ENCODE measurements around the gene CKS1B. TPM values are rescaled to one million over a fixed set of nuclear protein-coding genes. Genes with fewer than 3 reads are reported as not detected.

Gene CKS1B
- total RNA-seq, 1 experiment from 2014 or later = 258 TPM

DNA sequence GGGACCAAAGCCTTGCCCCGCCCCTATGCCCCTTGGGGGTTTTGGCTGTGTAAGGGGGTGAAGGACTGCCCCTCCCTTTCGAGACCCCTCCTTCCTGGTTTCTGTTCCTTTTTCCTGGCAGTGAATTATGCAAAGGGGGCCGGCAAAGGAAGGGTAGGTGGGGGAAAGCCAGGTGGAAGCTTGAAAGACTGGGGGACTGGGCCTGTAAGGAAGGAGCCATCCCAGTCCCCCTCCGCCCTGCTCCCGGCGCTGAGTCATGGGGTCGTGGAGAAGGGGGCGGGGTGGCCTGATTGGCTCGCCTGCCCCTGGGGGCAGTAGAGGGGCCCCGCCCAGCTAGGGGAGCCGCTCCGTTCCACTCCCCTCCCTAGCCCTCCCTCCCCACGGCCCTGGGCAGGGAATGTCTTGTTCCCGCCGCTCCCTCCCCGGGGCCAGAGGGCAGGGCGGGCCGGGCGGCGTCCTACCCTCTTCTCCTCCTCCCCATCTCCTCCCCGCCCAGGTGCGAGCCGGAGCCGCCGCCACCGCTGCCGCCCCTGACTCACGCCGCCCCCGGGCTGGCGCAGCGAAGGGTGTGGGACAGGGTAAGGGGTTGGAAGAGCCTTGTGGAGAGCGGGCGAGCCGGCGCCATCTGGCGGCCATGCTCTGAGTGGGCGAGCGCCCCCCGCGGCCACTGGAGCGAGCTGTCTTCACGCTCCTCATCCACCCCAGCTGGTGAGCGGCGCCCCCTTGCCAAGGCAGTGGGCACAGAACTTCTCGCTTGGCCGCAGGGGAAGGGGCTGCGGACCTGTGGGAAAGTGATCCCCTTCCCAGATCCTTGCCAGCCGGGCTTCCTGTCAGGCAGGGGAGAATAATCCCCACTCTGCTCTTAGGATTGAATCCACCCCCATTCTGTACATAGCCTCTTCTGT is 42.8 kb downstream of the CKS1B start (continued):
- TF ChIP-seq, protein P1, sequence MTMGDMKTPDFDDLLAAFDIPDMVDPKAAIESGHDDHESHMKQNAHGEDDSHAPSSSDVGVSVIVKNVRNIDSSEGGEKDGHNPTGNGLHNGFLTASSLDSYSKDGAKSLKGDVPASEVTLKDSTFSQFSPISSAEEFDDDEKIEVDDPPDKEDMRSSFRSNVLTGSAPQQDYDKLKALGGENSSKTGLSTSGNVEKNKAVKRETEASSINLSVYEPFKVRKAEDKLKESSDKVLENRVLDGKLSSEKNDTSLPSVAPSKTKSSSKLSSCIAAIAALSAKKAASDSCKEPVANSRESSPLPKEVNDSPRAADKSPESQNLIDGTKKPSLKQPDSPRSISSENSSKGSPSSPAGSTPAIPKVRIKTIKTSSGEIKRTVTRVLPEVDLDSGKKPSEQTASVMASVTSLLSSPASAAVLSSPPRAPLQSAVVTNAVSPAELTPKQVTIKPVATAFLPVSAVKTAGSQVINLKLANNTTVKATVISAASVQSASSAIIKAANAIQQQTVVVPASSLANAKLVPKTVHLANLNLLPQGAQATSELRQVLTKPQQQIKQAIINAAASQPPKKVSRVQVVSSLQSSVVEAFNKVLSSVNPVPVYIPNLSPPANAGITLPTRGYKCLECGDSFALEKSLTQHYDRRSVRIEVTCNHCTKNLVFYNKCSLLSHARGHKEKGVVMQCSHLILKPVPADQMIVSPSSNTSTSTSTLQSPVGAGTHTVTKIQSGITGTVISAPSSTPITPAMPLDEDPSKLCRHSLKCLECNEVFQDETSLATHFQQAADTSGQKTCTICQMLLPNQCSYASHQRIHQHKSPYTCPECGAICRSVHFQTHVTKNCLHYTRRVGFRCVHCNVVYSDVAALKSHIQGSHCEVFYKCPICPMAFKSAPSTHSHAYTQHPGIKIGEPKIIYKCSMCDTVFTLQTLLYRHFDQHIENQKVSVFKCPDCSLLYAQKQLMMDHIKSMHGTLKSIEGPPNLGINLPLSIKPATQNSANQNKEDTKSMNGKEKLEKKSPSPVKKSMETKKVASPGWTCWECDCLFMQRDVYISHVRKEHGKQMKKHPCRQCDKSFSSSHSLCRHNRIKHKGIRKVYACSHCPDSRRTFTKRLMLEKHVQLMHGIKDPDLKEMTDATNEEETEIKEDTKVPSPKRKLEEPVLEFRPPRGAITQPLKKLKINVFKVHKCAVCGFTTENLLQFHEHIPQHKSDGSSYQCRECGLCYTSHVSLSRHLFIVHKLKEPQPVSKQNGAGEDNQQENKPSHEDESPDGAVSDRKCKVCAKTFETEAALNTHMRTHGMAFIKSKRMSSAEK (CRISPR knock-in tag; IDR thresholded peaks at IDR 0.05; ENCODE audit: borderline replicate concordance) = peak; percentile 84; the same call in 1 of the 2 replicates
- TF ChIP-seq ZNF423 (CRISPR knock-in tag; IDR thresholded peaks at IDR 0.05) (no peak), SMAD3 (CRISPR knock-in tag; IDR thresholded peaks at IDR 0.05; ENCODE audit: borderline replicate concordance) (peak; percentile 44; the same call in 1 of the 2 replicates), EMX1 (CRISPR knock-in tag; IDR thresholded peaks at IDR 0.05) (no peak), MYBL2 (CRISPR knock-in tag; IDR thresholded peaks at IDR 0.05) (peak; percentile 62; the same call in 1 of the 2 replicates), ZNF263 (CRISPR knock-in tag; IDR thresholded peaks at IDR 0.05; ENCODE audit: low read depth) (0 out of 2 replicates have a peak, but pooled peaks have one; percentile 8), ZNF121 (CRISPR knock-in tag; IDR thresholded peaks at IDR 0.05) (no peak), CBFB (CRISPR knock-in tag; IDR thresholded peaks at IDR 0.05; ENCODE audit: low read depth) (0 out of 2 replicates have a peak, but pooled peaks have one; percentile 45), ATF1 (CRISPR knock-in tag; IDR thresholded peaks at IDR 0.05) (no peak; the same call in 1 of the 2 replicates), NFE2L1 (CRISPR knock-in tag; IDR thresholded peaks at IDR 0.05) (peak; percentile 89), IRF2 (CRISPR knock-in tag; IDR thresholded peaks at IDR 0.05; ENCODE audit: borderline replicate concordance, low read depth) (no peak), GABPB1 (CRISPR knock-in tag; IDR thresholded peaks at IDR 0.05) (peak; percentile 80), ZNF232 (CRISPR knock-in tag; IDR thresholded peaks at IDR 0.05) (peak; percentile 56), CREB1 (CRISPR knock-in tag; IDR thresholded peaks at IDR 0.05) (peak; percentile 54; the same call in 1 of the 2 replicates), CREM (CRISPR knock-in tag; IDR thresholded peaks at IDR 0.05) (peak; percentile 48), ELF4 (CRISPR knock-in tag; IDR thresholded peaks at IDR 0.05; ENCODE audit: low read depth) (no peak), FOXK1 (CRISPR knock-in tag; IDR thresholded peaks at IDR 0.05) (peak; percentile 81), ZBTB21 (CRISPR knock-in tag; IDR thresholded peaks at IDR 0.05; ENCODE audit: borderline replicate concordance) (peak; percentile 87), MXD4 (CRISPR knock-in tag; IDR thresholded peaks at IDR 0.05; ENCODE audit: borderline replicate concordance) (no peak), SP1 (CRISPR knock-in tag; conservative IDR thresholded peaks at IDR 0.05) (peak; percentile 94), RELA (CRISPR knock-in tag; IDR thresholded peaks at IDR 0.05; ENCODE audit: borderline replicate concordance) (no peak), SMAD4 (CRISPR knock-in tag; IDR thresholded peaks at IDR 0.05) (no peak)
- TF ChIP-seq, protein P2, sequence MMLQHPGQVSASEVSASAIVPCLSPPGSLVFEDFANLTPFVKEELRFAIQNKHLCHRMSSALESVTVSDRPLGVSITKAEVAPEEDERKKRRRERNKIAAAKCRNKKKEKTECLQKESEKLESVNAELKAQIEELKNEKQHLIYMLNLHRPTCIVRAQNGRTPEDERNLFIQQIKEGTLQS (CRISPR knock-in tag; conservative IDR thresholded peaks at IDR 0.05) = no peak
- TF ChIP-seq, protein P3, sequence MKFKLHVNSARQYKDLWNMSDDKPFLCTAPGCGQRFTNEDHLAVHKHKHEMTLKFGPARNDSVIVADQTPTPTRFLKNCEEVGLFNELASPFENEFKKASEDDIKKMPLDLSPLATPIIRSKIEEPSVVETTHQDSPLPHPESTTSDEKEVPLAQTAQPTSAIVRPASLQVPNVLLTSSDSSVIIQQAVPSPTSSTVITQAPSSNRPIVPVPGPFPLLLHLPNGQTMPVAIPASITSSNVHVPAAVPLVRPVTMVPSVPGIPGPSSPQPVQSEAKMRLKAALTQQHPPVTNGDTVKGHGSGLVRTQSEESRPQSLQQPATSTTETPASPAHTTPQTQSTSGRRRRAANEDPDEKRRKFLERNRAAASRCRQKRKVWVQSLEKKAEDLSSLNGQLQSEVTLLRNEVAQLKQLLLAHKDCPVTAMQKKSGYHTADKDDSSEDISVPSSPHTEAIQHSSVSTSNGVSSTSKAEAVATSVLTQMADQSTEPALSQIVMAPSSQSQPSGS (CRISPR knock-in tag; IDR thresholded peaks at IDR 0.05; ENCODE audit: borderline replicate concordance, low read depth) = no peak
- TF ChIP-seq, protein P4, sequence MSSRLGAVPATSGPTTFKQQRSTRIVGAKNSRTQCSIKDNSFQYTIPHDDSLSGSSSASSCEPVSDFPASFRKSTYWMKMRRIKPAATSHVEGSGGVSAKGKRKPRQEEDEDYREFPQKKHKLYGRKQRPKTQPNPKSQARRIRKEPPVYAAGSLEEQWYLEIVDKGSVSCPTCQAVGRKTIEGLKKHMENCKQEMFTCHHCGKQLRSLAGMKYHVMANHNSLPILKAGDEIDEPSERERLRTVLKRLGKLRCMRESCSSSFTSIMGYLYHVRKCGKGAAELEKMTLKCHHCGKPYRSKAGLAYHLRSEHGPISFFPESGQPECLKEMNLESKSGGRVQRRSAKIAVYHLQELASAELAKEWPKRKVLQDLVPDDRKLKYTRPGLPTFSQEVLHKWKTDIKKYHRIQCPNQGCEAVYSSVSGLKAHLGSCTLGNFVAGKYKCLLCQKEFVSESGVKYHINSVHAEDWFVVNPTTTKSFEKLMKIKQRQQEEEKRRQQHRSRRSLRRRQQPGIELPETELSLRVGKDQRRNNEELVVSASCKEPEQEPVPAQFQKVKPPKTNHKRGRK (CRISPR knock-in tag; IDR thresholded peaks at IDR 0.05; ENCODE audit: borderline replicate concordance) = no peak
- TF ChIP-seq, protein P5, sequence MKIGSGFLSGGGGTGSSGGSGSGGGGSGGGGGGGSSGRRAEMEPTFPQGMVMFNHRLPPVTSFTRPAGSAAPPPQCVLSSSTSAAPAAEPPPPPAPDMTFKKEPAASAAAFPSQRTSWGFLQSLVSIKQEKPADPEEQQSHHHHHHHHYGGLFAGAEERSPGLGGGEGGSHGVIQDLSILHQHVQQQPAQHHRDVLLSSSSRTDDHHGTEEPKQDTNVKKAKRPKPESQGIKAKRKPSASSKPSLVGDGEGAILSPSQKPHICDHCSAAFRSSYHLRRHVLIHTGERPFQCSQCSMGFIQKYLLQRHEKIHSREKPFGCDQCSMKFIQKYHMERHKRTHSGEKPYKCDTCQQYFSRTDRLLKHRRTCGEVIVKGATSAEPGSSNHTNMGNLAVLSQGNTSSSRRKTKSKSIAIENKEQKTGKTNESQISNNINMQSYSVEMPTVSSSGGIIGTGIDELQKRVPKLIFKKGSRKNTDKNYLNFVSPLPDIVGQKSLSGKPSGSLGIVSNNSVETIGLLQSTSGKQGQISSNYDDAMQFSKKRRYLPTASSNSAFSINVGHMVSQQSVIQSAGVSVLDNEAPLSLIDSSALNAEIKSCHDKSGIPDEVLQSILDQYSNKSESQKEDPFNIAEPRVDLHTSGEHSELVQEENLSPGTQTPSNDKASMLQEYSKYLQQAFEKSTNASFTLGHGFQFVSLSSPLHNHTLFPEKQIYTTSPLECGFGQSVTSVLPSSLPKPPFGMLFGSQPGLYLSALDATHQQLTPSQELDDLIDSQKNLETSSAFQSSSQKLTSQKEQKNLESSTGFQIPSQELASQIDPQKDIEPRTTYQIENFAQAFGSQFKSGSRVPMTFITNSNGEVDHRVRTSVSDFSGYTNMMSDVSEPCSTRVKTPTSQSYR (CRISPR knock-in tag; IDR thresholded peaks at IDR 0.05) = 0 out of 2 replicates have a peak, but pooled peaks have one; percentile 82
- TF ChIP-seq, protein P6, sequence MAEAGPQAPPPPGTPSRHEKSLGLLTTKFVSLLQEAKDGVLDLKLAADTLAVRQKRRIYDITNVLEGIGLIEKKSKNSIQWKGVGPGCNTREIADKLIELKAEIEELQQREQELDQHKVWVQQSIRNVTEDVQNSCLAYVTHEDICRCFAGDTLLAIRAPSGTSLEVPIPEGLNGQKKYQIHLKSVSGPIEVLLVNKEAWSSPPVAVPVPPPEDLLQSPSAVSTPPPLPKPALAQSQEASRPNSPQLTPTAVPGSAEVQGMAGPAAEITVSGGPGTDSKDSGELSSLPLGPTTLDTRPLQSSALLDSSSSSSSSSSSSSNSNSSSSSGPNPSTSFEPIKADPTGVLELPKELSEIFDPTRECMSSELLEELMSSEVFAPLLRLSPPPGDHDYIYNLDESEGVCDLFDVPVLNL (CRISPR knock-in tag; IDR thresholded peaks at IDR 0.05; ENCODE audit: borderline replicate concordance, low read depth) = no peak
